OCI-LY1 (cell line): Measurements from ENCODE around the gene MLXIPL.

Experiments used
- EZH2 ChIP-seq: fragments of 200-600 bp; sonication (generic), shearing (Covaris generic); IDR thresholded peaks from 2 replicates; pipeline ENCODE4 v1.8.0; 2017; ENCODE audit warnings: borderline replicate concordance, mixed run types, mild to moderate bottlenecking, antibody characterized with exemption, low read length, moderate library complexity, mixed read lengths
- TF ChIP-seq, protein P1 (sequence below): fragments of 200-600 bp; sonication (generic), shearing (Covaris generic); IDR thresholded peaks from 2 replicates; pipeline ENCODE4 v1.5.1; 2017; ENCODE audit warnings: mild to moderate bottlenecking, antibody characterized with exemption, low read length, moderate library complexity, mixed read lengths

DNA sequence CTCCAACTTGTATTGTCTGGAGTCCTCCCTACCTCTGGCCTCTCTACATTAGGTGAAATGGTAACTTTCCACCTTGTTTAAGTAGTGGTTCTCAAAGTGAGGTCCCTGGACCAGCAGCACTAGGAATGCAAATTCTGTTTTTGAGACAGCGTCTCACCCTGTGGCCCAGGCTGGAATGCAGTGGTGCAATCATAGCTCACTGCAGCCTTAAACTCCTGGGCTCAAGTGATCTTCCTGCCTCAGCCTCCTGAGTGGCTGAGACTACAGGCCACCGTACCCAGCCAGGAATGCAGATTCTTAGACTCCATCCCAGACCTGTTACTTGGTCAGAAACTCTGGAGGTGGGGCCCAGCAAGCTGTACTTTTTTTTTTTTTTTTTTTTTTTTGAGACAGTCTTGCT lies 39.1 kb downstream of the MLXIPL start:
- TF ChIP-seq, protein P1, sequence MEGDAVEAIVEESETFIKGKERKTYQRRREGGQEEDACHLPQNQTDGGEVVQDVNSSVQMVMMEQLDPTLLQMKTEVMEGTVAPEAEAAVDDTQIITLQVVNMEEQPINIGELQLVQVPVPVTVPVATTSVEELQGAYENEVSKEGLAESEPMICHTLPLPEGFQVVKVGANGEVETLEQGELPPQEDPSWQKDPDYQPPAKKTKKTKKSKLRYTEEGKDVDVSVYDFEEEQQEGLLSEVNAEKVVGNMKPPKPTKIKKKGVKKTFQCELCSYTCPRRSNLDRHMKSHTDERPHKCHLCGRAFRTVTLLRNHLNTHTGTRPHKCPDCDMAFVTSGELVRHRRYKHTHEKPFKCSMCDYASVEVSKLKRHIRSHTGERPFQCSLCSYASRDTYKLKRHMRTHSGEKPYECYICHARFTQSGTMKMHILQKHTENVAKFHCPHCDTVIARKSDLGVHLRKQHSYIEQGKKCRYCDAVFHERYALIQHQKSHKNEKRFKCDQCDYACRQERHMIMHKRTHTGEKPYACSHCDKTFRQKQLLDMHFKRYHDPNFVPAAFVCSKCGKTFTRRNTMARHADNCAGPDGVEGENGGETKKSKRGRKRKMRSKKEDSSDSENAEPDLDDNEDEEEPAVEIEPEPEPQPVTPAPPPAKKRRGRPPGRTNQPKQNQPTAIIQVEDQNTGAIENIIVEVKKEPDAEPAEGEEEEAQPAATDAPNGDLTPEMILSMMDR: no peak
- no peak for TF ChIP-seq EZH2
